GM18498 (cell line): ENCODE data around the gene RTL5.

Experiments used
- ATAC-seq: cut with Tn5 transposase; IDR thresholded peaks from one replicate; pipeline ENCODE4 v1.9.1; 2021; ENCODE audit warnings: mild to moderate bottlenecking, moderate library complexity; ENCODE audit not compliant: unreplicated experiment

RTL5 gene

GRCh38 chrX:72110051-72110875, 21.5 kb downstream of the RTL5 start:
- no peak for ATAC-seq

GRCh38 chrX:72108666-72109065, 23.0 kb downstream of the RTL5 start:
- ATAC-seq = no peak

GRCh38 chrX:72107841-72108595, 23.7 kb downstream of the RTL5 start:
- ATAC-seq = no peak

- no peak for ATAC-seq
These were observed 24.4 kb downstream of the RTL5 start for GRCh38 chrX:72107320-72107719.

- peak; percentile 53 for ATAC-seq
These were observed 26.3 kb downstream of the RTL5 start for GRCh38 chrX:72105436-72105835.

GRCh38 chrX:72102760-72103159, 29.0 kb downstream of the RTL5 start:
- no peak for ATAC-seq

GRCh38 chrX:72102126-72102525, 29.6 kb downstream of the RTL5 start:
- ATAC-seq = no peak

- no peak for ATAC-seq
These were observed 30.1 kb downstream of the RTL5 start for GRCh38 chrX:72101597-72102037.

- peak; percentile 79 for ATAC-seq
These were observed 30.8 kb downstream of the RTL5 start for GRCh38 chrX:72100824-72101351.

GRCh38 chrX:72100051-72100755, 31.5 kb downstream of the RTL5 start:
- ATAC-seq = no peak

GRCh38 chrX:72097098-72097497, 34.6 kb downstream of the RTL5 start:
- no peak for ATAC-seq

- ATAC-seq = no peak
These were observed 36.3 kb downstream of the RTL5 start for GRCh38 chrX:72095370-72095769.

GRCh38 chrX:72094894-72095293, 36.8 kb downstream of the RTL5 start:
- peak; percentile 97 for ATAC-seq

- no peak for ATAC-seq
These were observed 42.5 kb downstream of the RTL5 start for GRCh38 chrX:72089254-72089653.

GRCh38 chrX:72088761-72089160, 43.0 kb downstream of the RTL5 start:
- ATAC-seq = no peak

GRCh38 chrX:72086995-72087394, 44.7 kb downstream of the RTL5 start:
- ATAC-seq = no peak

GRCh38 chrX:72084114-72084513, 47.6 kb downstream of the RTL5 start:
- no peak for ATAC-seq

- ATAC-seq = no peak
These were observed 48.4 kb downstream of the RTL5 start for GRCh38 chrX:72083291-72083690.

- ATAC-seq = no peak
These were observed 50.0 kb downstream of the RTL5 start for GRCh38 chrX:72081605-72082320.

- ATAC-seq = no peak
These were observed 50.9 kb downstream of the RTL5 start for GRCh38 chrX:72080800-72081199.

GRCh38 chrX:72080150-72080549, 51.6 kb downstream of the RTL5 start:
- ATAC-seq = no peak
